ENCODE results near the gene ELK4. TPM values are rescaled to one million over a fixed set of nuclear protein-coding genes. Genes with fewer than 3 reads are reported as not detected.
A peak's percentile ranks its signal among the peaks of the same experiment; 100 is the strongest.

ELK4 gene
- total and polyA plus RNA-seq, 2 experiments from 2014 or later = 5.1 to 19.7 TPM

- Mint-ChIP-seq H3K4me1 (peaks cover 72% of the 10 kb centered on the region), H3K9me3 (no peaks in the 10 kb centered on the region), H3K36me3 (ENCODE audit: low read depth) (no peaks in the 10 kb centered on the region), H3K27ac (peak overlapping the region; percentile 96), H3K27me3 (ENCODE audit: insufficient read depth, low read depth, poor library complexity) (peaks cover 18% of the 10 kb centered on the region), H3K4me3 (peak overlapping the region; percentile 62)
- Histone ChIP-seq H2AFZ (0 out of 2 replicates have a peak overlapping the region, but pooled peaks have one; percentile 52), H3K27me3 (ENCODE audit: insufficient read depth) (no peaks in the 10 kb centered on the region), H4K20me1 (replicated peaks; ENCODE audit: insufficient read depth) (no peaks in the 10 kb centered on the region), H3K36me3 (ENCODE audit: insufficient read depth) (no peaks in the 10 kb centered on the region), H3K79me2 (replicated peaks; ENCODE audit: insufficient read depth) (peaks cover 43% of the 10 kb centered on the region), H3K4me2 (peak overlapping the region; percentile 78), H3K9me2 (ENCODE audit: insufficient read depth) (no peaks in the 10 kb centered on the region), H3K27ac (ENCODE audit: low read depth) (peak overlapping the region; percentile 91), H3K4me3 (peak overlapping the region; percentile 49), H3F3A (replicated peaks; ENCODE audit: low read depth) (no peaks in the 10 kb centered on the region), H3K4me1 (ENCODE audit: insufficient read depth) (peaks cover 51% of the 10 kb centered on the region)
- TF ChIP-seq EZH2phosphoT487 (IDR thresholded peaks at IDR 0.05; ENCODE audit: unreplicated experiment) (no peak), STAT1 (IDR thresholded peaks at IDR 0.05; ENCODE audit: unreplicated experiment) (no peak), POLR2AphosphoS5 (IDR thresholded peaks at IDR 0.05; ENCODE audit: low read depth) (0 out of 2 replicates have a peak, but pooled peaks have one; percentile 10), ZNF462 (CRISPR knock-in tag; IDR thresholded peaks at IDR 0.05) (no peak), REST (IDR thresholded peaks at IDR 0.05; ENCODE audit: unreplicated experiment) (no peak)
- peak; percentile 50 for ATAC-seq
- peak; percentile 66 for DNase-seq (ENCODE audit: low spot score)
Measured at GRCh38 chr1:205670611-205671430, 39.0 kb upstream of the ELK4 start.

Data from GM23338 (cell line).